GM19238 (cell line): ENCODE data around the gene GIPR.
"Not testable (repeated sequence)": the region's sequence is repeated elsewhere in the genome, so short reads cannot be mapped to it uniquely, and the experiment has no call there.

Experiments used
- DNase-seq: peaks from one replicate; pipeline ENCODE4 v3.0.0; 2011; ENCODE audit warnings: low spot score; ENCODE audit not compliant: insufficient read length

Gene GIPR, protein sequence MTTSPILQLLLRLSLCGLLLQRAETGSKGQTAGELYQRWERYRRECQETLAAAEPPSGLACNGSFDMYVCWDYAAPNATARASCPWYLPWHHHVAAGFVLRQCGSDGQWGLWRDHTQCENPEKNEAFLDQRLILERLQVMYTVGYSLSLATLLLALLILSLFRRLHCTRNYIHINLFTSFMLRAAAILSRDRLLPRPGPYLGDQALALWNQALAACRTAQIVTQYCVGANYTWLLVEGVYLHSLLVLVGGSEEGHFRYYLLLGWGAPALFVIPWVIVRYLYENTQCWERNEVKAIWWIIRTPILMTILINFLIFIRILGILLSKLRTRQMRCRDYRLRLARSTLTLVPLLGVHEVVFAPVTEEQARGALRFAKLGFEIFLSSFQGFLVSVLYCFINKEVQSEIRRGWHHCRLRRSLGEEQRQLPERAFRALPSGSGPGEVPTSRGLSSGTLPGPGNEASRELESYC

DNA sequence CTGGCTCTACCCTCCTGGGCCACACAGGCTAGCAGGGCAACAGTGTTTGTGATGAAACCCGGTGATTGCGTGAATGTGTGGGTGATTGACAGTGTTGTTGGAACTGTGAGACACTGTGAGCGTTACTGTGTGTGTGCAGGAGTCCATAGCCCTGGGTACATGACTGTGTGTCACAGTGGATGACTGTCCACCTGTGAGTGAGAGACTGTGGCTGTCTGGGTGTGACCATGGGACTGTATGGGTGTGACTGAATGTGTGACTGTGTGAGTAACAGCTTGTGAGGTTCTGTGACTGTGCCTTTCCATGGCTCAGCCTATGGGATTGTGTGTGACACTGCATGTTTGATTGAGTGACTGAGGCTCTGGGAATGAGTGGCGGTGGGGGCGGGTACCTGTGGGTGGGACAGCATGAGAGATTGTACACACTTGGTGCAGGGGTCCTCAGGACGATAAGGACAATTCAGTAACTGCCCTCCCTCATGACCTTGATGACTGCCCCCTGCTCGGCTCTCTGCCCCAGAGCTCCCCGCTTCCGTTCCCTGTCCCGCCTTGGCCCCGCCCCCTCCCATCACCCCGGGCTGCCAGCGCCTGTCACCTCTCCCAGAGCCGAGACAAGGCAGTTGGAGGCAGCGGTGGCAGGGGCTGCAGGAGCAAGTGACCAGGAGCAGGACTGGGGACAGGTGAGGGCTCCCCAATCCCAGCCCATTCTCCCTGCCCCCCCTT, at the start of gene GIPR:
Gene GIPR, plus strand, starts transcription at position 602 of the 722 bp plus-strand sequence. CDS start 1,300 bp downstream, outside the sequence.
- peak; percentile 71 for DNase-seq

DNA sequence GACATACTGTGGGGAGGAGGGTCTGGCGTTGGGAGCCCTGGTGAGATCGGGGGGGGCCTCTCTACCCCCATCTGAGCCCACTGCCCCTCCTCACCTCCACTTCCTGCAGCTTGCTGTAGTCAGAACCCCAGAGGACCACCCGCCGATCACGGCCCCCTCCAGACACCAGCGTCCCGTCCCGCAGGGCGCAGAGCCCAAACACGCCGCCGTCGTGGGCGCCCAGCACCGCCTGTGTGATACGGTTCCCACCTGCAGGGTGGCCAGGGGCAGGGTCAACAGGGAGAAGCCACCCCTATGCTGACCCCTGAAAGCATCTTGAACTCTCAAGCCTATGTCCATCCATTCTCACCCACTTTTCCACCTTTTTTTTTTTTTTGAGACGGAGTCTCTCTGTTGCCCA, 46.6 kb upstream of the GIPR start:
- no peak for DNase-seq

DNA sequence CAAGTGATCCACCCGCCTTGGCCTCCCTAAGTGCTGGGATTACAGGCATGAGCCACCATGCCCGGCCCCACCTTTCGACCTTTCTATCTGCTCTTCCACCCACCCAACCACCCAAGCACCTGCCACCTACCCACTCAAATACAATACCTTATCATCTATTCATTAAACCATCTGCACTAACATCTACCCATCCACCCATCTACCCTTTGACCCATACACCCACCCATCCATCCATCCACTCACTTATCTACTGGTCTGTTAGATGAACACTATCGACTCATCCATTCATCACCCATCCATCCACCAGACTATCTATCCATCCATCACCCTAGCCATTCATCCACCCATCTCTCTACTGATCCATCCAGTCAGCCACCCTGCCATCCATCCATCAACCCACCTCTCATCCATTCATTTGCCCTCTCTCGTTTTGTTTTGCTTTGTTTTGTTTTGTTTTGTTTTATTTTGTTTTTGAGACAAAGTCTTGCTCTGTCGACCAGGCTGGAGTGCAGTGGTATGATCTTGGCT, 46.0 kb upstream of the GIPR start:
- DNase-seq: no peak

DNA sequence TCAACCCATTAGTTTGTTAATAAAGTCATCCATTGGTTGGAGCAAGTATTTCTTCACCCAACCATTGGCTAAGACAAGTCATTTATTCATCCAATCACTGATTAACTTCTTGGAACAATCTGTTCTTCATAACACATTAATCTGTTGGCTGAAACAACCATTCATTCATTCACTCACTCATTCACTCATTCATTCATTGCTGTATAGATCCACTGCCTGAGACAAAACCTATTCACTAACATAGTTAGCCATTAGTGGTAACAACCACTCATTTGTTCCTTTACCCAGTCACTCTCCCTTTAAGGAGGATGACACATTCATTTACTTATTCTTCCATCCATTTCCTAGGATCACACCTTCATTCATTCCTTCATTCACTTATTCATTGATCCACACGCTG, 44.0 kb upstream of the GIPR start:
- no peak for DNase-seq

DNA sequence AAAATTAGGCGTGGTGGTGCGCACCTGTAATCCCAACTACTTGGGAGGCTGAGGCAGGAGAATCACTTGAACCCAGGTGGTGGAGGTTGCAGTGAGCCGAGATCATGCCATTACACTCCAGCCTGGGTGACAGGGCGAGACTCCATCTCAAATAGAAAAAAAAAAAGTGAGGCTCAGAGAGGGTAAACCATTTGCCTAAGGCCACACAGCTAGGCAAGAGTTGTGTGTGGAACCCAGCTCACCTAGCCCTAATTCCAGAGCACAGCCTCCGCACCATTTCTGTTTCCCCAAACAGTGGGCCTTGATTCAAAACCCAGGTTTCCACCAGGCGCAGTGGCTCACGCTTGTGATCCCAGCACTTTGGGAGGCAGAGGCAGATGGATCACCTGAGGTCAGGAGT, 39.8 kb upstream of the GIPR start:
- DNase-seq: not testable (repeated sequence)

DNA sequence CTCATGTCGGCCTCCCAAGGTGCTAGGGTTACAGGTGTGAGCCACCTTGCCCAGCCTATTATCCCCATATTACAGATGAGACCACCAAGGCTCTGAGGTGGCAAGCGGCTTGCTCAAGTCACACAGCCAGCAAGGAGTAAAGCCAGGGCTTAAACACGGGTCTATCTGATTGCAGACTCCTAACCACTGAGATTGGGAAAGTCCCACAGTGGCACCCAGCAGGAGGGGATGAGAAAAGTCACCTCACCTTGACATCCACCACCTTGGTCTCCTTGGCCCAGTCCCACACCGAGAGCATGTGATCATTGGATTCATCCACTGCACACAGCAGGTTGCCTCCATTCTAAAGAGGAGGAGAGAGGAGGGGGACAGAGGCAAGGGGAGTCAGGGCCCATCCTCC, 38.3 kb upstream of the GIPR start:
- DNase-seq: no peak

DNA sequence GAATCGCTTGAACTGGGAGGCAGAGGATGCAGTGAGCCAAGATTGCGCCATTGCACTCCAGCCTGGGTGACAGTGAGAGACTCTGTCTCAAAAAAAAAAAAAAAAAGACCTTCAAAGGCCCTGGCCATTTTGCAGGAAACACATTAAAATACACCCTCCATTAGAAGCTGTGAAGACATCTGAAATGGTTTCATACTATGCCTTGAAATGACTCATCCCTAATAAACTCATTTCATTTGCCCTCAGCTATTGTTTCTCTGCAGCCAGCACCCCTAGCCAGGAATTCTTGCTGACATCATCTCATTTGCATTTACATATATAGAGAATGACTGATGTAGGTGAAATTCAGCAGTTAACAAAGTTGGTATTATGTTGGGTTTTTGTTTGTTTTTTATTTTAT, 37.6 kb upstream of the GIPR start:
- no peak for DNase-seq

DNA sequence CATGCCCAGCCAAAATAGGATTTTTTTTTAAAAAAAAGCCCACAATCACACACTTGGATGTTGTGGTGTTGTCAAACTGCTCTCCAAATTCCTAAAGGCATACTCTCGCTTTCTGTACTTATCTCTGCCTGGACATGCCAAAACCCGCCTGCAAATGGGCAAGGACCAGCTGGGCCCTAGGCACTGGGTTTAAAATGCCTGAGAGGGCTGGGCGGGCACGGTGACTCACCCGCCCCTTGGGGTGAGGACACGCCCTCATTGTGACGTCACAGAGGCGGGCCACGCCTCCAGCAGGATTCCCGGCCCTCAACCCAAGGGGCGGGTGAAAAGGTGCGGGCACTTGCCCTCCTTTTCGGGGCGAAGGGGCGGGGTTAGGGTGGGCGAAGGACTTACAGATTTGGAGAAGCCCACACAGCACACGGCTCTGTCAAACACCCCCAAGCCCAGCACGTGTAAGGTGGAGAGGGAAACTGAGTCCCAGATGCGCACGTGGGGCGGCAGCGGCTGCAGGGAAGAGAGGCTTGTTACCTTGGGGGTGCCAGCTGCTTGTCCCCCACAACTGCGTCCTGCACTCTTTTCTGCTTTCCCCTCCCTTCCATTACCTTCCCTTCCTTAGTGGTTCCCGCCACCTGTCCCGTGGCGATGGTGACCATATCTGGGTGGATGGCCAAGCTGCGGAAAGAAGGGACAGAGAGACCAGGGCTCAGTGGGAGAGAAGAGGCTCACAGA, 35.4 kb upstream of the GIPR start:
- DNase-seq: peak; percentile 42

DNA sequence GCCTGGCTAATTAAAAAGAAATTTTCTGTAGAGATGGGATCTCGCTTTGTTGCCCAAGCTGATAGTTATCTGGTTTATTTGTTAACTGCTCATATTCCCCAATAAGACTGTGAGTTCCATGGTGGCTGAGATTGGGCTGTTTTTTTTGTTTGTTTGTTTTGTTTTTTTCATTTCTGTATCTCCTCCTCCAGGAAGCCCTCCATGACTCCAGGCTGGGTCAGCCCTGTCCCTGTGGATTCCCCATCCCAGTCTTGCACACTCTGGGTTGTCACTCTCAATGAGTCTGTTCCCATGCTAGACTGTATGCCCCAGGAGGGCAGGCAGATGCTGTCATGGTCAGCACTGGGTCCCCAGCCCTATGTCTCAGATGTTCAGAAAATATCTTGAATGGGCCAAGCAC, 31.7 kb upstream of the GIPR start:
- DNase-seq: no peak

DNA sequence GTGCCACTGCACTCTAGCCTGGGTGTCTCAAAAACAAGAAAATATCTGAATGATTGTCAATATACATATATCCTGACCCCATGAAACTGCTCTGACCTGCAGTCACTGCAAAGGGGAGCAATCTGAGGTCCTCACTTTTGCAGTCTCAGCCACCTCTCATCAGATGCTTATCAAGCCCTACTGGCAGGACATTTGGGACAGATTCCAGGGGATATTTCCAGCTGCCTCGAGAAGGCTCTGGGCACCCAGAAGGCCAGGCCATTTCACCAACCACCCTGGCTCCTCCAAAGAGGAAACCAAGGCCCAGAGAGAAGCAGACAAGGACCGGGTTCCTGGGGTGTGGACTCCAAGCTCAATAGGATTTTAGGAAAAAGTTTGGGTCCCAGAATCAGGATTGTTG, 31.1 kb upstream of the GIPR start:
- DNase-seq: no peak

DNA sequence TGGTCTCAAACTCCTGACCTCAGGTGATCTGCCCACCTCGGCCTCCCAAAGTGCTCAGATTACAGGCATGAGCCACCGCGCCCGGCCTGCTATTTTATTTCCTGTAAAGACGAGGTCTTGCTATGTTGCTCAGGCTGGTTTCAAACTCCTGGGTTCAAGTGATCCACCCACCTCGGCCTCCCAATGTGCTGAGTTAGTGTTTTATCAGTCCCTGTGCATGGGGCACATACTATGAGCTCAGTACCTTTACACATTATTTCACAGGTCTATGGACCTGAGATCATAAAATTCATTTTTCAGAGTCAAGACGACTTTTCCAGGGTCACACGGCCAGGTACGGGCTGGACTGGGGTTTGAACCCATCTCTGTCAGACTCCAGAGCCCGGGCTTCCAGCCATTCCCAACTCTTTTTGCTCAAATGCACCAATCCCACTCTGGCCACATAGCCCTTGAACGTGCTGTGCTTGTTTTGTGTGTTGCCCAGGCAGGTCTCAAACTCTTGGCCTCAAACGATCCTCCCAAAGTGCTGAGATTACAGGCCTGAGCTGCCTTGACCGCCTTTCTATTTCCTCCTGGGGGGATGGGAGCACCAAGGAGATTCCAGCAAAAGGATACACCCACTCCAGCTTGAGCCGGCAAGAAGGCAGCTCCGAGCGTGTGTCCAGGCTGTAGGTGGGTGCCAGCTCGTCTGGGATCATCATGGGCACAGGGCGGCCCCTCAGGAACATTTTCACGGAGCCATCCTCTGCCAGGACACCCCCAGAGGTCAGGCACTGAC, 29.9 kb upstream of the GIPR start:
- DNase-seq: no peak

DNA sequence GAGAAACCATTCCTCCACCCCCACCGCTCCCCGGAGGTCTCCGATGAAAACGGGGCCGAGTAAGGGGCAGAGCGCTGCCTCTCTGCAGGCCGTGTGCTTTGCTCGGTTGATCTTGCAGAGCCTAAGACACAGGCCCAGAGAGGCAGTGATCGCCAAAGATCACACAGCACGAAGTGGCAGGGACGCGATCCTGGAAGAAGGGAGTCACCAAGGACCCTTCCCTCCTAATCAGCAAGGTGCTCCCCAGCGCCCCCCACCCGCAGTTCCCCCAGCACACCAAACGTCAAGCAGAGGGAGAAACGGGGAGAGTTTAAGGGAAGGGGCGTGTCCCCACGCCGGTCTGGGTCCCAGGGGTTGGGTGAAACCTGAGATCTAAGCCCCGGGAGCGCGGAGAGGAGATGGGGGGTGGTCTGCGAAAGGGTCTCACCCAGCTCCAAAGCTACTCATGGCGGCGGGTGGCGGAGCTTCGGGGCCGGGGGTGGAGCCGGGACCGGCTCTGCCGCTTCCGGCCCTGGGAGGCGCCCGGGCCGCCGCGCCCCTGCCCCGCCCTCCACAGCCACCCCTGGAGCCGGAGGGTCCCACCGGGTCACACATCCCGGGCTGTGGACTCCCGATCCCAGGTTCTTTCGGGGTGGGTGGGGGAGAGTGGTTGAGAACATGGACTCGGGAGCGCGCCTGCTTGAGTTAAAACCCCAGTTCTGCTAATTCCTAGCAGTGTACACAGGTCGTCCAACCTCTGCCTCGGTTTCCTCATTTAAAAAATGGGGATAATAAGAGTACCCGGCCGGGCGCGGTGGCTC, 28.9 kb upstream of the GIPR start, which contains the start of gene EML2:
Gene EML2, minus strand, starts transcription at position 468 of the 800 bp plus-strand sequence. Its CDS starts 21 bp downstream, at position 447.
- peak; percentile 58 for DNase-seq

DNA sequence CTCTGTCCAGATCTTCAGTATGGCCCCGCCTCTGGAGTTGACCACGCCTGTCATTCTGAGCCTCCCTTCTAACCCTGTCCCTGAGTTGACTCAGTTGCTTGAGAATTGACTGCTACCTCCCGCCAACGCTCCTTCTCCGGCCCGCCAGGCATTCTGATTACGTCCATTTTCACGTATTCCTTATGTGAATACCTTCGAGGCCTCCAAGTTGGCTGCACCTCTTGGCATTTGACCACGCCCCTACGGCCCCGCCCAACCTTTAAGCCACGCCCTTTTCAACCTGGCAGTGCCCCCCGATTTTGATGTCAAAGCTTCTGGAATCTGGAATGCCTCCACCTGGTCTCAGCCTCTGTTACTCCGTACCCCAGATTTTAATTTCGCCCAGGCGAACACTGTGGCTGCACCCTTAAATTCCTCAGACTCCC, 27.2 kb upstream of the GIPR start:
- no peak for DNase-seq

DNA sequence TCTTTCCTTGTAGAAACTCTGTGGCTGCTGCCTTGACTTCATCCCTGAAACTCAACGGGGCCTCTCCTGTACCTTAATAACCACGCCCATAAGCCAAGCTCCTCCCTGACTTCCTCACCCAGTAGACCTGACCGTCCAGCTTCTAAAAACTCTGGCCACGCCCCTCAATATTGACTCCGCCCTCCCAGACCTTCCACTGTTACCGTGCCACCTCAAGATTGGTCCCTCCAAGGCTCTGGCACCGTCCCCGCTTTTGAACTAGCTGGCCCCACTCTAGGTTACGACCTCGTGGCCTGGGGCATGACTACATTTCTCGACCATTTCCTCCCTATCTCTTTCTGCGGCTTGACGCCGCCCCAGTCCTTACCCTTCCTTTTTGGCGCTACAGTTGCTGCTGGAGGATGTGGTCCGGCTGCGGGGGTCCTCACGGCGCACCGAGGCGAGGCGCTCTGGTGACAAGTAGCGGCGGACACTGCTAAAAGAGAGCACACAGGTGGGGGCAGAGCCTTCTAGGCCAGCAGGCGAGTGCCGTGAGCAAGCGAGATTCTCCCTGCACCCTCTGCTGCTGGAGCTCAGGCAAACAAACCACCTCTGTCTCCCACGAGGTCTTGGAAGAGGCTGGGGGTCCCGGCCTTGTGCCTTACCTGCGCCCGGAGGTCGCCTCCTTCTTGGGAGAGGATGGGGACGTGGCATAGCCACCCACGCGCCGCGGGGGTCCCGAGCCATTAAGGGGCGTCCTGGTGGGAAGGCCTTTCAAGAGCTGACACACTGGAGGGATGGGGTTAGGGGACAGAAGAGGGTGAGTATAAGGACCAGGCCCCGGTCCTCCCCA, 26.5 kb upstream of the GIPR start:
- peak; percentile 88 for DNase-seq

DNA sequence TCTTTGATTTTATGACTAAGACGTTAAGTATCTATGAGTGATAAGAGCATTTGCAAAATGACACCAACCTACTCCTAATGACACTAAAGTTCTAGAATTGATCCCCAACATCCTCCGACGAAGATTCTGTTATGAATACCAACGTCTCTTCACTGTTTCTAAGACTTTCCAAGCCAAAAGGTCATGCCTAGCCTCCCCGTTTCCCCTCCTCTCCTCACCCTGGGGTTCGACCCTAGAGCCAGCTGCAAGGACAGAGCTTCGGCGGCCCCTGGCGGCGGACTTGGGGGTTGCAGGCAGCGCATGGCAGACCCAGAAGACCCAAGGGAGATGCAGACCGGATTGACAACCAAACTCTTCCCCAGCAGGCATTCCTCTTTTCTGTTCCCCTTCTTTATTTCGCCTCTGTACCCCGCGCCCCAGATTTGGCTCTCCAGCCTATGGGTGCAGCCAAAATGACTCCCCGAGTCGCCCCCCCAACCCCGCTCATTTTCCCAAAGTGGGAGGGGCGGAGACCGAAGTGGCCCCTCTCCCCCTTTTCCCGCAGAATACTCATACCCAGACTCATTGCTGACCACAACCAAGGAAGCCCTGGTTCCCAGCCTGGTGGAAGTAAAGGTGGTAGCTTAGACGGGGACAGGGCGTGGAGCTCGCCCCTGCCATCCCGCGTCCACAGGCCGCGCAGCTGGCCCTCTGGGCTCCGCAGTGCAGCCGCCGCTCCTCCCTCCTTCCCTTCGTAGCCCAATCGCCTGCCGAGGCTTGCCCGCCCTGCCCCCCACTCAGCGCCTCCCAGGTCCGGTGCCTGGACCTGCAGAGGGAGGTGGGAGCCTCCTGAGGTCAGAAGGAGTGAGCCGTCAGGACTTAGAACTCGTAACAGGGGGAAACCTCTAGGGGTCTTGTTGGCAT, 24.7 kb upstream of the GIPR start:
- DNase-seq: peak; percentile 86

DNA sequence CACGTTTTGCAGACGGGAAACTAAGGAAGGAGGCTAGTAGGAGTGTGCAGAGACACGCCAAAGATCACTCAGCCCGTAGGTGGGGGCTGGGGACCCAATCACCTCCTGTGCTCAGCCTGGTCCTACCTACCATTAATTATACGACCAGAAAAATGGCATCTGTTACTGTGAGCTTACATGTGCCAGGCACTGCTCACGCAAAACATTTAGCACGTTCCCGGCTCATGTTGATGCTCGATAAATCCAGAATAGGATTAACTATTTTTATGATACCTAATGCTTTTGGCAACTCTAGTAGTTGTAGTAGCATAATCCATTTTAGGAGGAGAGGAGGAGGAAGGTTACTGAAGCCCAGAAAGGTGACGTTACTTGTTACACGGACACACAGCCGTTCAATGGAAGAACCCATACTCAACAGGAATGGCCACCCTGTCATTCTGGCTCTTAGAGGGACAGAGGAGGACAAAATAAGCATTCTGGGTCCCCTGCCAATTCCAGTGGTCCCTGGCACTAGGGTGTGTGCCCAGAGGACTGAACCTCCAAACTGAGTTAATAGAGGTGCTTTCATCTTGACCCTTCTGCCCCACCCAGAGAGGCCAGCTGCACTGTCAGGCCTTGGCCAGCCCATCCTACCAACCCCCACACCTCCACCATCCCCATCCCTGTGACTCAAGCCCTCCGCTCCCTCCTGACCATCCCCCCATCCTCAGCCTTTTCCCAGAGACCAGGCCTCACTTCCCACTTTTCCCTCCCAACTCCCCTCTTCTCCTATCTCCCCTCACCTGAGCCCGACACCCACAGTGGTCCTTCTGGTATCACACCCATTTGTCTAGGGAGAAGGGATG, 23.9 kb upstream of the GIPR start:
- no peak for DNase-seq

DNA sequence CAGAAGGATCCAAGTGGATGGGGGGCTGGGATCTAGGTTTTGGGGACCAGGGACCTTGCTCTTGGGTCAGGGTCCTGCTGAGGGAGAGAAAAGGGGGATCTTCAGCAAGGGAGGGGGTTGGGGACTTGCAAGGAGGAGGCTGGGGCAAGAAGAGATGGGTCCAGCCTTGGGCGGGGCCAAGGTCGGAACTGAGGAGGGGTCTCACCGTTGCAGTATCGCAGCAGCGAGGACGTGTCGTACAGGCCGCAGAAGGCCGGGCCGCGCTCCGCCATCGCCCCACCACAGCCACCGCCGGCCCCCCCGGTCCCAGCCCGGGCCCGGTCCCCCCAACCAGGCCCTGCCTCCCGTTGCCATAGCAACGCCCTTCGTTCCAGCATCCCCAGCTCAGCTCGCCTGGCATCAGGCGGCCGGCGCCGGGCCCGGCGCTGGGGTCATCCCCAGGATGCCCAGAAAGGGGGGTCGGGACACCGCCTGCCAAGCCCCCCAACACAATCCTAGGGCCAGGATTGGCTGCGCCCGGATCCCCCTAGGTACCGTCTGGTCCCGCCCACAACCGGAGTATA, 22.9 kb upstream of the GIPR start:
- DNase-seq: no peak
